HCT116 (cell line): ENCODE data around the gene SPRED1. TPM values are rescaled to one million over a fixed set of nuclear protein-coding genes. Genes with fewer than 3 reads are reported as not detected.

Source experiments
- ATAC-seq: fragments of 200-7000 bp; cut with Tn5 transposase; 2 replicates; pipeline ENCODE4 v1.9.1; 2020; ENCODE audit warnings: mild to moderate bottlenecking, moderate library complexity
- BruUV-seq: library from RNA; stranded (reverse); fragments of 400-500 nt; replicated peaks from 2 replicates; lab custom pipeline; 2021; lab: Mats Ljungman, UMichigan
- CTCF ChIA-PET: fragments of 300-600 bp; sonication (Branson Sonifier 250); formaldehyde crosslinking; loops from one replicate; lab custom pipeline; 2021; ENCODE audit warnings: antibody characterized with exemption; lab: Charles Lee
- POLR2A ChIA-PET: fragments of 300-600, 350-600 bp; sonication (Branson Sonifier 250); formaldehyde crosslinking; loops from one replicate; lab custom pipeline; 2021; ENCODE audit warnings: antibody characterized with exemption; lab: Charles Lee
- RAD21 ChIA-PET, 2 experiments: fragments of 300-600 bp; sonication (Branson Sonifier 250); formaldehyde crosslinking; loops; one replicate each; lab custom pipeline; 2023; ENCODE audit warnings: low total read pairs in 2 of 2; ENCODE audit not compliant: uncharacterized antibody in 2 of 2, unreplicated experiment in 2 of 2, low non-redundant PET in 1 of 2; lab: Charles Lee
- DNase-seq: peaks from one replicate; pipeline ENCODE4 v3.0.0-alpha.2; 2010; ENCODE audit warnings: low read depth, low spot score
- H2AFZ ChIP-seq: fragments of 200-600 bp; shearing (Covaris generic), sonication (generic); 2 replicates; pipeline ENCODE4 v1.6.1; 2017; ENCODE audit warnings: low read depth, mixed run types, mixed read lengths, antibody characterized with exemption, low read length; ENCODE audit not compliant: poor library complexity, severe bottlenecking
- H3K27ac ChIP-seq: 2 replicates; pipeline ENCODE4 v1.5.1; 2012; ENCODE audit warnings: low read depth, low read length
- H3K27me3 ChIP-seq: fragments of 200-600 bp; sonication (generic); 2 replicates; pipeline ENCODE4 v1.6.1; 2016; ENCODE audit warnings: mixed run types, low read length, mixed read lengths; ENCODE audit not compliant: insufficient read depth
- H3K36me3 ChIP-seq, 2 experiments: fragments of 200-500 bp in 1 of 2; fragments of 200-600 bp in 1 of 2; sonication (Bioruptor generic) in 1 of 2; sonication (generic) in 1 of 2; 2 replicates each; pipeline versions ENCODE4 v1.5.1 to v1.6.1; 2014 to 2016; ENCODE audit warnings: low read length in 2 of 2, inconsistent platforms in 1 of 2, mixed read lengths in 1 of 2, mixed run types in 1 of 2; ENCODE audit not compliant: insufficient read depth in 2 of 2, control insufficient read depth in 1 of 2
- H3K4me1 ChIP-seq, 2 experiments: fragments of 200-600 bp in 1 of 2; sonication (generic) in 1 of 2; 2 replicates each; pipeline versions ENCODE4 v1.5.1 to v1.6.1; 2012 to 2017; ENCODE audit warnings: low read length in 2 of 2, inconsistent platforms in 1 of 2, mild to moderate bottlenecking in 1 of 2, mixed read lengths in 1 of 2, mixed run types in 1 of 2, moderate library complexity in 1 of 2; ENCODE audit not compliant: insufficient read depth in 2 of 2, control insufficient read depth in 1 of 2
- H3K4me2 ChIP-seq: fragments of 200-600 bp; sonication (generic); 2 replicates; pipeline ENCODE4 v1.6.1; 2017; ENCODE audit warnings: mixed run types, low read length, mixed read lengths
- H3K4me3 ChIP-seq, 2 experiments: fragments of 200-600 bp in 1 of 2; sonication (generic) in 1 of 2; replicated peaks in 1 of 2; 2 replicates each; pipeline ENCODE4 v1.5.1; 2011 to 2016; ENCODE audit warnings: low read length in 2 of 2, control low read depth in 1 of 2, low read depth in 1 of 2, mild to moderate bottlenecking in 1 of 2, mixed read lengths in 1 of 2, mixed run types in 1 of 2
- H3K79me2 ChIP-seq: fragments of 200-600 bp; sonication (generic); 2 replicates; pipeline ENCODE4 v1.6.1; 2017; ENCODE audit warnings: mild to moderate bottlenecking, mixed run types, low read length, moderate library complexity, mixed read lengths; ENCODE audit not compliant: insufficient read depth
- H3K9ac ChIP-seq: fragments of 200-600 bp; sonication (generic); 2 replicates; pipeline ENCODE4 v1.6.1; 2016; ENCODE audit warnings: low read length, mixed read lengths
- H3K9me2 ChIP-seq: fragments of 200-600 bp; sonication (generic), shearing (Covaris generic); 2 replicates; pipeline ENCODE4 v1.6.1; 2017; ENCODE audit warnings: mixed run types, mild to moderate bottlenecking, moderate library complexity; ENCODE audit not compliant: insufficient read depth
- H3K9me3 ChIP-seq, 2 experiments: fragments of 200-500 bp in 1 of 2; fragments of 200-600 bp in 1 of 2; sonication (Bioruptor generic) in 1 of 2; sonication (generic) in 1 of 2; 2 replicates each; pipeline ENCODE4 v1.6.1; 2014 to 2017; ENCODE audit warnings: low read length in 2 of 2, mixed read lengths in 2 of 2, inconsistent platforms in 1 of 2, low read depth in 1 of 2, mild to moderate bottlenecking in 1 of 2, mixed run types in 1 of 2, moderate library complexity in 1 of 2; ENCODE audit not compliant: control insufficient read depth in 1 of 2, insufficient read depth in 1 of 2
- H4K20me1 ChIP-seq: fragments of 200-600 bp; sonication (generic), shearing (Covaris generic); 2 replicates; pipeline ENCODE4 v1.6.1; 2017; ENCODE audit warnings: mixed run types, mild to moderate bottlenecking, moderate library complexity; ENCODE audit not compliant: insufficient read depth
- ATF3 ChIP-seq: IDR thresholded peaks from 2 replicates; pipeline ENCODE4 v1.6.1; 2012
- CBX3 ChIP-seq: IDR thresholded peaks from 2 replicates; pipeline ENCODE4 v1.6.1; 2012; ENCODE audit warnings: low read depth
- CEBPB ChIP-seq: IDR thresholded peaks from 2 replicates; pipeline ENCODE4 v1.6.1; 2012; ENCODE audit warnings: low read depth
- CTCF ChIP-seq, 3 experiments: fragments of 200-600 bp in 1 of 3; sonication (generic) in 1 of 3; IDR thresholded peaks in 2 of 3; conservative IDR thresholded peaks in 1 of 3; 2 replicates each; pipeline ENCODE4 v1.5.1; 2012 to 2017; ENCODE audit warnings: low read depth in 2 of 3, low read length in 2 of 3, antibody characterized with exemption in 1 of 3, borderline replicate concordance in 1 of 3, control low read depth in 1 of 3, mild to moderate bottlenecking in 1 of 3, mixed read lengths in 1 of 3, mixed run types in 1 of 3, moderate library complexity in 1 of 3; ENCODE audit not compliant: insufficient read depth in 1 of 3
- EZH2 ChIP-seq: fragments of 200-600 bp; sonication (generic); IDR thresholded peaks from 2 replicates; pipeline ENCODE4 v1.6.1; 2017; ENCODE audit warnings: antibody characterized with exemption, mixed run types
- FOSL1 ChIP-seq: IDR thresholded peaks from 2 replicates; pipeline ENCODE4 v1.6.1; 2012; ENCODE audit warnings: low read depth
- JUND ChIP-seq: IDR thresholded peaks from 2 replicates; pipeline ENCODE4 v1.6.1; 2012
- MAX ChIP-seq: IDR thresholded peaks from 2 replicates; pipeline ENCODE4 v1.6.1; 2012
- POLR2A ChIP-seq: IDR thresholded peaks from 2 replicates; pipeline ENCODE4 v1.7.0; 2011; ENCODE audit warnings: borderline replicate concordance; ENCODE audit not compliant: insufficient read depth, insufficient read length; ENCODE audit errors: extremely low read depth
- POLR2AphosphoS5 ChIP-seq: IDR thresholded peaks from 2 replicates; pipeline ENCODE4 v1.6.1; 2011; ENCODE audit warnings: mild to moderate bottlenecking, low read depth, low read length, moderate library complexity
- RAD21 ChIP-seq: IDR thresholded peaks from 2 replicates; pipeline ENCODE4 v1.6.1; 2012; ENCODE audit warnings: low read depth, mild to moderate bottlenecking
- REST ChIP-seq: IDR thresholded peaks from 2 replicates; pipeline ENCODE4 v1.6.1; 2012; ENCODE audit warnings: low read depth
- SP1 ChIP-seq: IDR thresholded peaks from 2 replicates; pipeline ENCODE4 v1.6.1; 2012; ENCODE audit warnings: low read depth
- TCF7L2 ChIP-seq: IDR thresholded peaks from 2 replicates; pipeline ENCODE4 v1.7.0; 2011; ENCODE audit warnings: borderline replicate concordance, inconsistent platforms; ENCODE audit not compliant: insufficient read depth, insufficient read length; ENCODE audit errors: extremely low read depth
- YY1 ChIP-seq: IDR thresholded peaks from 2 replicates; pipeline ENCODE4 v1.6.1; 2011; ENCODE audit warnings: low read length, low read depth, moderate library complexity, mild to moderate bottlenecking; ENCODE audit not compliant: insufficient replicate concordance; ENCODE audit errors: extremely low read depth
- ZNF274 ChIP-seq: fragments of 200-500 bp; sonication (Bioruptor generic); IDR thresholded peaks from 2 replicates; pipeline ENCODE4 v1.6.1; 2014; ENCODE audit warnings: mild to moderate bottlenecking, low read depth, low read length, inconsistent platforms
- intact Hi-C: fragments of 100-400 bp; cut with micrococcal nuclease; formaldehyde crosslinking; loops from 2 replicates; pipeline ENCODE4 v1.10.0; 2022
- total RNA-seq: library from RNA; stranded (reverse); gene quantifications from one replicate; pipeline ENCODE4 v1.2.1, GENCODE V29; 2021; ENCODE audit not compliant: unreplicated experiment

Gene SPRED1
- total RNA-seq, 1 experiment from 2014 or later, result 24.7 TPM

GRCh38 chr15:38271144-38271543, 18.5 kb downstream of the SPRED1 start:
- H3K9me2 ChIP-seq, result no peaks in the 10 kb centered on the region
- H3K27me3 ChIP-seq, result no peaks in the 10 kb centered on the region
- H3K4me3 ChIP-seq, result no peak overlapping the region
- BruUV-seq, result no TSS peak
- H3K36me3 ChIP-seq, result no peaks in the 10 kb centered on the region
- no peaks in the 10 kb centered on the region for H3K9me3 ChIP-seq
- TF ChIP-seq CTCF (IDR thresholded peaks at IDR 0.05 in 2 of 3, conservative IDR thresholded peaks at IDR 0.05 in 1 of 3; ENCODE audit: borderline replicate concordance in 1 of 3, insufficient read depth in 1 of 3, low read depth in 2 of 3, low read length in 2 of 3) (no peak), POLR2A (no peak), REST (no peak), TCF7L2 (no peak), FOSL1 (no peak), CBX3 (no peak), SP1 (no peak), ZNF274 (no peak), MAX (no peak), CEBPB (no peak), JUND (no peak), YY1 (no peak), EZH2 (no peak), RAD21 (no peak), POLR2AphosphoS5 (no peak), ATF3 (no peak)
- ATAC-seq (no peak), DNase-seq (no peak)
- ChIA-PET POLR2A (no interaction called here), CTCF (no interaction called here), RAD21 (no interaction called here)
- H3K27ac ChIP-seq, result no peak overlapping the region
- H4K20me1 ChIP-seq, result peaks cover 16% of the 10 kb centered on the region; the same call in 1 of the 2 replicates
- H3K4me1 ChIP-seq, result no peaks in the 10 kb centered on the region
- peaks cover 98% of the 10 kb centered on the region for H3K79me2 ChIP-seq
- H3K9ac ChIP-seq, result no peak overlapping the region
- H3K4me2 ChIP-seq, result no peak overlapping the region
- intact Hi-C loops, result no loop called here
- H2AFZ ChIP-seq, result no peak overlapping the region
